Activated CD4-positive, alpha-beta memory T cell treated with anti-CD3 and anti-CD28 coated beads, Interleukin-2, amount 10 ng/mL, durations not matched to agents 7 days and 5 days (primary cell): Measurements from ENCODE around the gene HIP1. TPM values are rescaled to one million over a fixed set of nuclear protein-coding genes. Genes with fewer than 3 reads are reported as not detected.
"Not testable (repeated sequence)": the region's sequence is repeated elsewhere in the genome, so short reads cannot be mapped to it uniquely, and the experiment has no call there.

Experiments
- CTCF ChIA-PET: fragments of 350-600 bp; sonication (Branson Sonifier 250); formaldehyde crosslinking; loops from one replicate; lab custom pipeline; 2021; ENCODE audit warnings: antibody characterized with exemption, inconsistent platforms; lab: Charles Lee
- POLR2A ChIA-PET: fragments of 350-600 bp; sonication (Branson Sonifier 250); formaldehyde crosslinking; loops from one replicate; lab custom pipeline; 2021; ENCODE audit warnings: antibody characterized with exemption; lab: Charles Lee
- DNase-seq: peaks from one replicate; pipeline ENCODE4 v3.0.0-alpha.2; 2020
- H3K27ac Mint-ChIP-seq: one replicate; pipeline ENCODE4 v1.8.0; 2021; ENCODE audit warnings: mild to moderate bottlenecking, mixed read lengths
- H3K27me3 Mint-ChIP-seq: one replicate; pipeline ENCODE4 v1.8.0; 2021; ENCODE audit warnings: mixed read lengths
- H3K36me3 Mint-ChIP-seq: one replicate; pipeline ENCODE4 v1.8.0; 2021; ENCODE audit warnings: low read depth, mixed read lengths
- H3K4me1 Mint-ChIP-seq: one replicate; pipeline ENCODE4 v1.8.0; 2021; ENCODE audit warnings: mixed read lengths
- H3K4me3 Mint-ChIP-seq: one replicate; pipeline ENCODE4 v1.8.0; 2021; ENCODE audit warnings: mild to moderate bottlenecking, mixed read lengths
- H3K9me3 Mint-ChIP-seq: one replicate; pipeline ENCODE4 v1.8.0; 2021; ENCODE audit warnings: mixed read lengths
- total RNA-seq, 2 experiments: library from RNA; stranded (reverse); gene quantifications; one replicate each; pipeline ENCODE4 v1.2.3, GENCODE V29; 2021

Gene HIP1
- total RNA-seq, 2 experiments from 2014 or later: 5.2 to 5.4 TPM

GRCh38 chr7:75569629-75570282 lies 169.0 kb downstream of the HIP1 start:
- H3K27me3 Mint-ChIP-seq, POLR2A ChIA-PET, DNase-seq, H3K4me3 Mint-ChIP-seq, CTCF ChIA-PET, H3K36me3 Mint-ChIP-seq, H3K27ac Mint-ChIP-seq, H3K9me3 Mint-ChIP-seq: not testable (repeated sequence)
- peaks cover 11% of the 10 kb centered on the region for H3K4me1 Mint-ChIP-seq

GRCh38 chr7:75567948-75568595 lies 170.7 kb downstream of the HIP1 start:
- CTCF ChIA-PET: no interaction called here
- no peak overlapping the region for H3K27ac Mint-ChIP-seq
- peaks cover 6% of the 10 kb centered on the region for H3K4me1 Mint-ChIP-seq
- no peaks in the 10 kb centered on the region for H3K27me3 Mint-ChIP-seq
- peaks cover 4% of the 10 kb centered on the region for H3K9me3 Mint-ChIP-seq
- no peak overlapping the region for H3K4me3 Mint-ChIP-seq
- POLR2A ChIA-PET: no interaction called here
- no peak for DNase-seq
- no peaks in the 10 kb centered on the region for H3K36me3 Mint-ChIP-seq

GRCh38 chr7:75565132-75565837 lies 173.5 kb downstream of the HIP1 start:
- DNase-seq: no peak
- no peak overlapping the region for H3K4me3 Mint-ChIP-seq
- H3K27ac Mint-ChIP-seq: peak overlapping the region; percentile 57
- ChIA-PET POLR2A (no interaction called here), CTCF (interaction anchor here (1.0 kb wide), 1 partner anchor 13 kb away, joined by 4 read pairs; no protein-coding TSS in a partner anchor)
- H3K36me3 Mint-ChIP-seq: peaks cover 10% of the 10 kb centered on the region
- H3K9me3 Mint-ChIP-seq: peaks cover 11% of the 10 kb centered on the region
- H3K27me3 Mint-ChIP-seq: no peaks in the 10 kb centered on the region
- peaks cover 6% of the 10 kb centered on the region for H3K4me1 Mint-ChIP-seq

- H3K27ac Mint-ChIP-seq: no peak overlapping the region
- ChIA-PET CTCF (no interaction called here), POLR2A (no interaction called here)
- H3K9me3 Mint-ChIP-seq: peaks cover 11% of the 10 kb centered on the region
- peaks cover 6% of the 10 kb centered on the region for H3K4me1 Mint-ChIP-seq
- H3K4me3 Mint-ChIP-seq: no peak overlapping the region
- no peaks in the 10 kb centered on the region for H3K27me3 Mint-ChIP-seq
- H3K36me3 Mint-ChIP-seq: peaks cover 10% of the 10 kb centered on the region
- DNase-seq: no peak
Observed at GRCh38 chr7:75563171-75563570, 175.6 kb downstream of the HIP1 start.

- DNase-seq: no peak
- Mint-ChIP-seq H3K9me3 (peaks cover 11% of the 10 kb centered on the region), H3K4me3 (no peak overlapping the region), H3K27ac (no peak overlapping the region), H3K36me3 (peaks cover 10% of the 10 kb centered on the region), H3K4me1 (peaks cover 2% of the 10 kb centered on the region), H3K27me3 (no peaks in the 10 kb centered on the region)
- CTCF ChIA-PET: interaction anchor here (0.6 kb wide), 2 partner anchors 194 to 1140 kb away, joined by 3 to 4 read pairs; no protein-coding TSS in a partner anchor
- POLR2A ChIA-PET: no interaction called here
Observed at GRCh38 chr7:75559976-75560365, 178.8 kb downstream of the HIP1 start.

GRCh38 chr7:75559355-75559975 lies 179.3 kb downstream of the HIP1 start:
- Mint-ChIP-seq H3K9me3 (peaks cover 11% of the 10 kb centered on the region), H3K27ac (no peak overlapping the region), H3K4me3 (no peak overlapping the region), H3K4me1 (peaks cover 2% of the 10 kb centered on the region), H3K27me3 (no peaks in the 10 kb centered on the region), H3K36me3 (peaks cover 10% of the 10 kb centered on the region)
- no peak for DNase-seq
- ChIA-PET POLR2A (no interaction called here), CTCF (interaction anchor here (0.6 kb wide), 1 partner anchor 194 kb away, joined by 3 read pairs; no protein-coding TSS in a partner anchor)

- H3K27ac Mint-ChIP-seq, DNase-seq, H3K4me3 Mint-ChIP-seq, CTCF ChIA-PET, H3K36me3 Mint-ChIP-seq, H3K9me3 Mint-ChIP-seq, H3K4me1 Mint-ChIP-seq, H3K27me3 Mint-ChIP-seq: not testable (repeated sequence)
- POLR2A ChIA-PET: interaction anchor here (0.6 kb wide), 1 partner anchor 61 kb away, joined by 4 read pairs; no protein-coding TSS in a partner anchor
Observed at GRCh38 chr7:75556835-75557234, 181.9 kb downstream of the HIP1 start.

- no peak for DNase-seq
- Mint-ChIP-seq H3K27ac (no peak overlapping the region), H3K9me3 (no peaks in the 10 kb centered on the region), H3K36me3 (no peaks in the 10 kb centered on the region), H3K4me1 (peaks cover 2% of the 10 kb centered on the region), H3K4me3 (no peak overlapping the region), H3K27me3 (no peaks in the 10 kb centered on the region)
- POLR2A ChIA-PET: no interaction called here
- CTCF ChIA-PET: interaction anchor here (1.7 kb wide), 1 partner anchor 63 kb away, joined by 3 read pairs; no protein-coding TSS in a partner anchor
Observed at GRCh38 chr7:75555736-75556135, 183.0 kb downstream of the HIP1 start.

GRCh38 chr7:75546237-75547015 lies 192.3 kb downstream of the HIP1 start:
- Mint-ChIP-seq H3K27ac (no peak overlapping the region), H3K4me3 (no peak overlapping the region), H3K4me1 (no peaks in the 10 kb centered on the region), H3K27me3 (no peaks in the 10 kb centered on the region), H3K9me3 (no peaks in the 10 kb centered on the region), H3K36me3 (no peaks in the 10 kb centered on the region)
- no peak for DNase-seq
- ChIA-PET CTCF (no interaction called here), POLR2A (no interaction called here)

- H3K36me3 Mint-ChIP-seq: no peaks in the 10 kb centered on the region
- H3K4me3 Mint-ChIP-seq: no peak overlapping the region
- no peaks in the 10 kb centered on the region for H3K9me3 Mint-ChIP-seq
- H3K27me3 Mint-ChIP-seq: no peaks in the 10 kb centered on the region
- no peak for DNase-seq
- no peak overlapping the region for H3K27ac Mint-ChIP-seq
- peaks cover 11% of the 10 kb centered on the region for H3K4me1 Mint-ChIP-seq
- CTCF ChIA-PET: no interaction called here
- POLR2A ChIA-PET: no interaction called here
Observed at GRCh38 chr7:75537731-75538130, 201.0 kb downstream of the HIP1 start.

GRCh38 chr7:75536940-75537538 lies 201.7 kb downstream of the HIP1 start:
- Mint-ChIP-seq H3K36me3 (no peaks in the 10 kb centered on the region), H3K4me1 (peaks cover 11% of the 10 kb centered on the region), H3K9me3 (no peaks in the 10 kb centered on the region), H3K27me3 (no peaks in the 10 kb centered on the region), H3K4me3 (no peak overlapping the region), H3K27ac (no peak overlapping the region)
- CTCF ChIA-PET: no interaction called here
- POLR2A ChIA-PET: no interaction called here
- DNase-seq: no peak

GRCh38 chr7:75536491-75536890 lies 202.2 kb downstream of the HIP1 start:
- POLR2A ChIA-PET: no interaction called here

More at GRCh38 chr7:75536491-75536890, 202.2 kb downstream of the HIP1 start:
- Mint-ChIP-seq H3K4me3 (no peak overlapping the region), H3K36me3 (no peaks in the 10 kb centered on the region), H3K4me1 (peaks cover 11% of the 10 kb centered on the region), H3K9me3 (no peaks in the 10 kb centered on the region), H3K27ac (no peak overlapping the region), H3K27me3 (no peaks in the 10 kb centered on the region)
- CTCF ChIA-PET: no interaction called here
- DNase-seq: no peak
